Keratinocyte (primary cell): ENCODE measurements around the gene TCF7.

Experiments used
- CTCF ChIP-seq, 3 experiments: IDR thresholded peaks in 1 of 3; conservative IDR thresholded peaks in 1 of 3; optimal IDR thresholded peaks in 1 of 3; 2 replicates in 2 of 3; 3 replicates in 1 of 3; pipeline versions ENCODE3 to v1.5.1; 2011; ENCODE audit warnings: low read length in 3 of 3, mild to moderate bottlenecking in 3 of 3, moderate library complexity in 2 of 3, control low read depth in 1 of 3, inconsistent platforms in 1 of 3; ENCODE audit not compliant: insufficient read depth in 2 of 3; ENCODE audit errors: extremely low read depth in 1 of 3
- EZH2 ChIP-seq: IDR thresholded peaks from one replicate; pipeline ENCODE4 v1.6.1; 2012; ENCODE audit warnings: inconsistent platforms, mild to moderate bottlenecking, low read length, moderate library complexity

- TF ChIP-seq CTCF (optimal IDR thresholded peaks at IDR 0.05 in 1 of 3, IDR thresholded peaks at IDR 0.05 in 1 of 3, conservative IDR thresholded peaks at IDR 0.05 in 1 of 3; ENCODE audit: extremely low read depth in 1 of 3, insufficient read depth in 2 of 3, low read length in 3 of 3) (no peak), EZH2 (no peak)
These were observed 14.6 kb upstream of the TCF7 start for GRCh38 chr5:134099939-134100282.
